Karpas-422 (cell line): Measurements from ENCODE around the gene PRC1. TPM values are rescaled to one million over a fixed set of nuclear protein-coding genes. Genes with fewer than 3 reads are reported as not detected.
A peak's percentile ranks its signal among the peaks of the same experiment; 100 is the strongest.

ENCODE experiments used
- DNase-seq: peaks from one replicate; pipeline ENCODE4 v3.0.0-alpha.2; 2015
- H2AFZ ChIP-seq: fragments of 200-600 bp; sonication (generic); 2 replicates; pipeline ENCODE4 v1.6.1; 2014; ENCODE audit warnings: antibody characterized with exemption, low read length, mixed read lengths
- H3K27ac ChIP-seq: fragments of 200-600 bp; sonication (generic); 2 replicates; pipeline ENCODE4 v1.5.1; 2014; ENCODE audit warnings: mild to moderate bottlenecking, low read length, moderate library complexity
- H3K27me3 ChIP-seq: fragments of 200-600 bp; sonication (generic); 2 replicates; pipeline ENCODE4 v1.6.1; 2014; ENCODE audit warnings: low read length, mixed read lengths
- H3K36me3 ChIP-seq: fragments of 200-600 bp; sonication (generic); 2 replicates; pipeline ENCODE4 v1.6.1; 2014; ENCODE audit warnings: low read length, mixed read lengths; ENCODE audit not compliant: insufficient read depth
- H3K4me1 ChIP-seq: fragments of 200-600 bp; sonication (generic); 2 replicates; pipeline ENCODE4 v1.6.1; 2014; ENCODE audit warnings: mild to moderate bottlenecking, low read length, mixed read lengths
- H3K4me2 ChIP-seq: fragments of 200-600 bp; sonication (generic); 2 replicates; pipeline ENCODE4 v1.6.1; 2014; ENCODE audit warnings: low read length, low read depth, mild to moderate bottlenecking; ENCODE audit not compliant: poor library complexity, severe bottlenecking
- H3K4me3 ChIP-seq: fragments of 200-600 bp; sonication (generic); 2 replicates; pipeline ENCODE4 v1.5.1; 2014; ENCODE audit warnings: mild to moderate bottlenecking, antibody characterized with exemption, low read length, mixed read lengths
- H3K79me2 ChIP-seq: fragments of 200-600 bp; sonication (generic); 2 replicates; pipeline ENCODE4 v1.6.1; 2014; ENCODE audit warnings: mild to moderate bottlenecking, low read length, mixed read lengths
- H3K9ac ChIP-seq: fragments of 200-600 bp; sonication (generic); 2 replicates; pipeline ENCODE4 v1.6.0; 2014; ENCODE audit warnings: low read length
- H3K9me2 ChIP-seq: fragments of 200-600 bp; sonication (generic), shearing (Covaris generic); replicated peaks from 2 replicates; pipeline ENCODE4 v1.6.0; 2014; ENCODE audit warnings: mild to moderate bottlenecking, low read length, moderate library complexity; ENCODE audit not compliant: insufficient read depth
- H3K9me3 ChIP-seq: fragments of 300-700, 200-600 bp; sonication (generic); 2 replicates; pipeline ENCODE4 v1.6.1; 2014; ENCODE audit warnings: low read length, mixed read lengths
- H4K20me1 ChIP-seq: fragments of 200-600 bp; sonication (generic); 2 replicates; pipeline ENCODE4 v1.6.1; 2014; ENCODE audit warnings: mild to moderate bottlenecking, antibody characterized with exemption, low read length, low read depth; ENCODE audit not compliant: insufficient read depth
- total RNA-seq: library from RNA; depleted of rRNA; stranded (reverse); fragments of >200 nt; shearing (Covaris generic); gene quantifications from 2 replicates; pipeline ENCODE4 v1.2.3, GENCODE V29; 2014; ENCODE audit warnings: low replicate concordance

Gene PRC1
- total RNA-seq, 1 experiment from 2014 or later, result 87.5 TPM

- Histone ChIP-seq H3K27me3 (no peaks in the 10 kb centered on the region), H3K4me1 (peaks cover 20% of the 10 kb centered on the region), H3K4me2 (peak overlapping the region; percentile 97), H3K4me3 (peak overlapping the region; percentile 75), H4K20me1 (no peaks in the 10 kb centered on the region), H2AFZ (no peak overlapping the region), H3K9ac (peak overlapping the region; percentile 95), H3K79me2 (peaks cover 20% of the 10 kb centered on the region), H3K9me2 (no peaks in the 10 kb centered on the region), H3K36me3 (peaks cover 5% of the 10 kb centered on the region), H3K9me3 (no peaks in the 10 kb centered on the region), H3K27ac (no peak overlapping the region)
- DNase-seq, result no peak
Observed at GRCh38 chr15:90956274-90957030, 37.9 kb downstream of the PRC1 start.

GRCh38 chr15:90955624-90956273 is 38.6 kb downstream of the PRC1 start:
- Histone ChIP-seq H3K4me2 (peak overlapping the region; percentile 97), H4K20me1 (no peaks in the 10 kb centered on the region), H3K9ac (peak overlapping the region; percentile 95), H3K27me3 (no peaks in the 10 kb centered on the region), H3K4me1 (peaks cover 20% of the 10 kb centered on the region), H3K27ac (peak overlapping the region; percentile 93), H3K9me3 (no peaks in the 10 kb centered on the region), H3K79me2 (peaks cover 20% of the 10 kb centered on the region), H2AFZ (no peak overlapping the region), H3K4me3 (peak overlapping the region; percentile 75), H3K36me3 (peaks cover 5% of the 10 kb centered on the region), H3K9me2 (no peaks in the 10 kb centered on the region)
- no peak for DNase-seq

- Histone ChIP-seq H2AFZ (peak within 1 kb of the TSS; percentile 76; the same call in 1 of the 2 replicates), H3K9me3 (no peaks in the 10 kb centered on the region)
Observed at GRCh38 chr15:90954712-90955623, 39.4 kb downstream of the PRC1 start, which contains the start of gene RCCD1. Gene RCCD1 (plus strand): TSS chr15:90954884. CDS start chr15:90956735, 1,851 bp downstream.

GRCh38 chr15:90953947-90954711 is 40.2 kb downstream of the PRC1 start:
- no peak for DNase-seq
- Histone ChIP-seq H3K9ac (no peak overlapping the region), H3K9me2 (no peaks in the 10 kb centered on the region), H3K4me3 (no peak overlapping the region), H3K27me3 (no peaks in the 10 kb centered on the region), H3K4me1 (peaks cover 20% of the 10 kb centered on the region), H3K36me3 (peaks cover 11% of the 10 kb centered on the region), H3K27ac (peak overlapping the region; percentile 93; the same call in 1 of the 2 replicates), H3K79me2 (peaks cover 20% of the 10 kb centered on the region), H3K9me3 (no peaks in the 10 kb centered on the region), H2AFZ (no peak overlapping the region), H3K4me2 (peak overlapping the region; percentile 97), H4K20me1 (no peaks in the 10 kb centered on the region)

More at GRCh38 chr15:90954712-90955623, 39.4 kb downstream of the PRC1 start, which contains the start of gene RCCD1:
- H3K27me3 ChIP-seq, result no peaks in the 10 kb centered on the region
- H3K4me1 ChIP-seq, result peaks cover 20% of the 10 kb centered on the region
- peak within 1 kb of the TSS; percentile 95 for H3K9ac ChIP-seq
- H3K9me2 ChIP-seq, result no peaks in the 10 kb centered on the region
- no peaks in the 10 kb centered on the region for H4K20me1 ChIP-seq
- H3K79me2 ChIP-seq, result peaks cover 20% of the 10 kb centered on the region
- peak within 1 kb of the TSS; percentile 93 for H3K27ac ChIP-seq
- peak within 1 kb of the TSS; percentile 75 for H3K4me3 ChIP-seq
- peaks cover 8% of the 10 kb centered on the region for H3K36me3 ChIP-seq
- DNase-seq, result peak; percentile 98
- peak within 1 kb of the TSS; percentile 97 for H3K4me2 ChIP-seq

GRCh38 chr15:90952901-90953677 is 41.2 kb downstream of the PRC1 start:
- Histone ChIP-seq H3K27ac (no peak overlapping the region), H3K4me1 (peaks cover 20% of the 10 kb centered on the region), H2AFZ (no peak overlapping the region), H4K20me1 (no peaks in the 10 kb centered on the region), H3K9me2 (no peaks in the 10 kb centered on the region), H3K79me2 (peaks cover 20% of the 10 kb centered on the region), H3K9ac (no peak overlapping the region), H3K36me3 (peaks cover 11% of the 10 kb centered on the region), H3K27me3 (no peaks in the 10 kb centered on the region), H3K9me3 (no peaks in the 10 kb centered on the region), H3K4me3 (no peak overlapping the region), H3K4me2 (no peak overlapping the region)
- no peak for DNase-seq

- Histone ChIP-seq H3K4me2 (no peak overlapping the region), H3K9ac (no peak overlapping the region), H4K20me1 (no peaks in the 10 kb centered on the region), H3K27me3 (no peaks in the 10 kb centered on the region), H3K9me3 (no peaks in the 10 kb centered on the region), H3K36me3 (peaks cover 11% of the 10 kb centered on the region), H3K4me3 (no peak overlapping the region), H3K4me1 (peaks cover 12% of the 10 kb centered on the region), H2AFZ (no peak overlapping the region), H3K27ac (no peak overlapping the region), H3K9me2 (no peaks in the 10 kb centered on the region), H3K79me2 (peaks cover 5% of the 10 kb centered on the region)
- no peak for DNase-seq
Observed at GRCh38 chr15:90950676-90951075, 43.7 kb downstream of the PRC1 start.
